ENCODE results near the gene C1R. TPM values are rescaled to one million over a fixed set of nuclear protein-coding genes. Genes with fewer than 3 reads are reported as not detected.
"Not testable (repeated sequence)": the region's sequence is repeated elsewhere in the genome, so short reads cannot be mapped to it uniquely, and the experiment has no call there.

The C1R gene
- total RNA-seq, 6 experiments from 2014 or later, result 9.3 to 43.4 (median 36.0) TPM

- TF ChIP-seq, protein P1, sequence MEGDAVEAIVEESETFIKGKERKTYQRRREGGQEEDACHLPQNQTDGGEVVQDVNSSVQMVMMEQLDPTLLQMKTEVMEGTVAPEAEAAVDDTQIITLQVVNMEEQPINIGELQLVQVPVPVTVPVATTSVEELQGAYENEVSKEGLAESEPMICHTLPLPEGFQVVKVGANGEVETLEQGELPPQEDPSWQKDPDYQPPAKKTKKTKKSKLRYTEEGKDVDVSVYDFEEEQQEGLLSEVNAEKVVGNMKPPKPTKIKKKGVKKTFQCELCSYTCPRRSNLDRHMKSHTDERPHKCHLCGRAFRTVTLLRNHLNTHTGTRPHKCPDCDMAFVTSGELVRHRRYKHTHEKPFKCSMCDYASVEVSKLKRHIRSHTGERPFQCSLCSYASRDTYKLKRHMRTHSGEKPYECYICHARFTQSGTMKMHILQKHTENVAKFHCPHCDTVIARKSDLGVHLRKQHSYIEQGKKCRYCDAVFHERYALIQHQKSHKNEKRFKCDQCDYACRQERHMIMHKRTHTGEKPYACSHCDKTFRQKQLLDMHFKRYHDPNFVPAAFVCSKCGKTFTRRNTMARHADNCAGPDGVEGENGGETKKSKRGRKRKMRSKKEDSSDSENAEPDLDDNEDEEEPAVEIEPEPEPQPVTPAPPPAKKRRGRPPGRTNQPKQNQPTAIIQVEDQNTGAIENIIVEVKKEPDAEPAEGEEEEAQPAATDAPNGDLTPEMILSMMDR (IDR thresholded peaks at IDR 0.05), result no peak
- no peak for DNase-seq
- H3K4me1 Mint-ChIP-seq (ENCODE audit: low read depth), result peaks cover 33% of the 10 kb centered on the region
- H3K27ac Mint-ChIP-seq, result peak overlapping the region; percentile 96
- H3K27me3 Mint-ChIP-seq (ENCODE audit: insufficient read depth), result no peaks in the 10 kb centered on the region; the same call in 1 of the 2 replicates
- H3K36me3 Mint-ChIP-seq (ENCODE audit: low read depth), result peaks cover 20% of the 10 kb centered on the region
- H3K9me3 Mint-ChIP-seq, result peaks cover 15% of the 10 kb centered on the region
- H3K4me3 Mint-ChIP-seq, result peak overlapping the region; percentile 90
Observed at GRCh38 chr12:7107636-7108002, 15.4 kb upstream of the C1R start.

- not testable (repeated sequence) for H3K27me3 Mint-ChIP-seq (ENCODE audit: insufficient read depth); H3K27ac Mint-ChIP-seq; DNase-seq
- Mint-ChIP-seq H3K9me3 (peaks cover 15% of the 10 kb centered on the region), H3K36me3 (ENCODE audit: low read depth) (peaks cover 20% of the 10 kb centered on the region), H3K4me1 (ENCODE audit: low read depth) (peaks cover 33% of the 10 kb centered on the region), H3K4me3 (peak overlapping the region; percentile 20; the same call in 1 of the 2 replicates)
Observed at GRCh38 chr12:7107181-7107580, 14.9 kb upstream of the C1R start.

GRCh38 chr12:7106082-7106481 lies 13.8 kb upstream of the C1R start:
- DNase-seq, result no peak
- H3K27me3 Mint-ChIP-seq (ENCODE audit: insufficient read depth), result no peaks in the 10 kb centered on the region
- H3K36me3 Mint-ChIP-seq (ENCODE audit: low read depth), result peaks cover 20% of the 10 kb centered on the region
- peaks cover 40% of the 10 kb centered on the region for H3K4me1 Mint-ChIP-seq (ENCODE audit: low read depth)
- TF ChIP-seq, protein P1 (IDR thresholded peaks at IDR 0.05), result no peak
- no peak overlapping the region for H3K4me3 Mint-ChIP-seq
- peaks cover 15% of the 10 kb centered on the region for H3K9me3 Mint-ChIP-seq
- H3K27ac Mint-ChIP-seq, result no peak overlapping the region

GRCh38 chr12:7103837-7104584 lies 11.8 kb upstream of the C1R start:
- H3K4me3 Mint-ChIP-seq, result no peak overlapping the region

GRCh38 chr12:7102582-7102981 lies 10.3 kb upstream of the C1R start:
- no peak for DNase-seq
- no peak overlapping the region for H3K4me3 Mint-ChIP-seq
- H3K9me3 Mint-ChIP-seq, result peaks cover 15% of the 10 kb centered on the region
- peaks cover 16% of the 10 kb centered on the region for H3K4me1 Mint-ChIP-seq (ENCODE audit: low read depth)
- no peak overlapping the region for H3K27ac Mint-ChIP-seq
- H3K36me3 Mint-ChIP-seq (ENCODE audit: low read depth), result peaks cover 20% of the 10 kb centered on the region
- TF ChIP-seq, protein P1 (IDR thresholded peaks at IDR 0.05), result no peak
- H3K27me3 Mint-ChIP-seq (ENCODE audit: insufficient read depth), result no peaks in the 10 kb centered on the region

More at GRCh38 chr12:7103837-7104584, 11.8 kb upstream of the C1R start:
- H3K36me3 Mint-ChIP-seq (ENCODE audit: low read depth), result peaks cover 20% of the 10 kb centered on the region
- peaks cover 22% of the 10 kb centered on the region for H3K4me1 Mint-ChIP-seq (ENCODE audit: low read depth)
- peaks cover 15% of the 10 kb centered on the region for H3K9me3 Mint-ChIP-seq
- H3K27ac Mint-ChIP-seq, result no peak overlapping the region
- no peaks in the 10 kb centered on the region for H3K27me3 Mint-ChIP-seq (ENCODE audit: insufficient read depth)
- TF ChIP-seq, protein P1 (IDR thresholded peaks at IDR 0.05), result no peak
- DNase-seq, result no peak

GRCh38 chr12:7101694-7102131 lies 9.5 kb upstream of the C1R start:
- H3K9me3 Mint-ChIP-seq, result peaks cover 15% of the 10 kb centered on the region
- no peak for DNase-seq
- peaks cover 14% of the 10 kb centered on the region for H3K4me1 Mint-ChIP-seq (ENCODE audit: low read depth)
- no peak overlapping the region for H3K27ac Mint-ChIP-seq
- H3K4me3 Mint-ChIP-seq, result no peak overlapping the region
- H3K36me3 Mint-ChIP-seq (ENCODE audit: low read depth), result peaks cover 19% of the 10 kb centered on the region
- TF ChIP-seq, protein P1 (IDR thresholded peaks at IDR 0.05), result no peak
- no peaks in the 10 kb centered on the region for H3K27me3 Mint-ChIP-seq (ENCODE audit: insufficient read depth)
